ENCODE data around the gene INIP.

INIP gene, protein sequence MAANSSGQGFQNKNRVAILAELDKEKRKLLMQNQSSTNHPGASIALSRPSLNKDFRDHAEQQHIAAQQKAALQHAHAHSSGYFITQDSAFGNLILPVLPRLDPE

DNA sequence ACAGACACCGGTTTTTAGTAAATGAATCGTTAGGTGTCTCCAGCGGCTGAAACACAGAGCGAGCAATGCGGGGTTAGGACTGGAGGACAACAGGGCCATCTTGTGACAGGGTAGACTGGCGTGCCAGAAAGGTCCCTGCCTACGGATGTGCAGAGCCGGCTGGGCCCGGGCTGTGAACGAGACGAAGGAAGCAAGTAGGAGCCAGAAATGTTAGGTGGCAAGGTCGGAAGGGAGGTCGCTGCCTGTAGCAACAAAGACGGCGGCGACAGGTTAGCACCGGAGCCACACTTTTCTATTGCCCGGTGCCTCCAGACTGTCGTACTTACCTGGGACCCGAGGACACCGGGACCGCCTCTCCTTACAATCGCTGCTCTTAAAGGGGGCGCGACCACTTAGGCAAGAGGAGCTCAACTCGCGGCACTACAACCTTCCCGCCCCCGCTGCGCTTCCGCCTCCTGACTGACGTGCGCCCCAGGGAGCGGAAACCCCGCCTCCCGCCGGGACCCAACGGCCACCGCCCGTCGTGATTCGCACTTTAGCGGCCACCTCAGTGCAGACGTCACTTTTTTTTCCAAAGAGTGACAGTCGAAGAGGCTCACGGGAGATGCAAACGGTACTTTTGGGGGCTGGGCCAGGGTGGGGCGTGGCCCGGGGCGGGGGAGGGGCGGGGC lies at the start of gene INIP:
TSS of gene INIP (minus strand) at position 457 of the 671 bp plus-strand sequence. CDS start 1,632 bp downstream, outside the sequence.
- peak; percentile 89 for DNase-seq

DNA sequence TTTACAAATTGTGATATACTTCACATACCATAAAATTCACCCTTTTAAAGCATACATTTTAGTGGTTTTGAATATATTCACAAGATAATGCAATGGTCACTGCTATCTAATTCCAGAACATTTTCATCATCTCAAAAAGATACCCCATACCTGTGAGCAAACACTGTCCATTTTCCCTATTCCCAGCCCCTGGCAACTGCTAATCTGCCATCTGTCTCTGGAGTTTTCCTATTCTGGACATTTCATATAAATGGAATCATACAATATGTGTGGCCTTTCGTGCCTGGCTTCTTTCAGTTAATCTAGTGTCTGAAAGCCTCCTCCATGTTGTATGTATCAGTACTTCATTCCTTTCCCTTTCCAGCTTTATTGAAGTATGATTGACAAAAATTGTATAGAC lies 47.4 kb upstream of the INIP start:
- DNase-seq = no peak

GRCh38 chr9:112764837-112765236 lies 46.9 kb upstream of the INIP start:
- DNase-seq = no peak

GRCh38 chr9:112764344-112764743 lies 46.4 kb upstream of the INIP start:
- no peak for DNase-seq

DNA sequence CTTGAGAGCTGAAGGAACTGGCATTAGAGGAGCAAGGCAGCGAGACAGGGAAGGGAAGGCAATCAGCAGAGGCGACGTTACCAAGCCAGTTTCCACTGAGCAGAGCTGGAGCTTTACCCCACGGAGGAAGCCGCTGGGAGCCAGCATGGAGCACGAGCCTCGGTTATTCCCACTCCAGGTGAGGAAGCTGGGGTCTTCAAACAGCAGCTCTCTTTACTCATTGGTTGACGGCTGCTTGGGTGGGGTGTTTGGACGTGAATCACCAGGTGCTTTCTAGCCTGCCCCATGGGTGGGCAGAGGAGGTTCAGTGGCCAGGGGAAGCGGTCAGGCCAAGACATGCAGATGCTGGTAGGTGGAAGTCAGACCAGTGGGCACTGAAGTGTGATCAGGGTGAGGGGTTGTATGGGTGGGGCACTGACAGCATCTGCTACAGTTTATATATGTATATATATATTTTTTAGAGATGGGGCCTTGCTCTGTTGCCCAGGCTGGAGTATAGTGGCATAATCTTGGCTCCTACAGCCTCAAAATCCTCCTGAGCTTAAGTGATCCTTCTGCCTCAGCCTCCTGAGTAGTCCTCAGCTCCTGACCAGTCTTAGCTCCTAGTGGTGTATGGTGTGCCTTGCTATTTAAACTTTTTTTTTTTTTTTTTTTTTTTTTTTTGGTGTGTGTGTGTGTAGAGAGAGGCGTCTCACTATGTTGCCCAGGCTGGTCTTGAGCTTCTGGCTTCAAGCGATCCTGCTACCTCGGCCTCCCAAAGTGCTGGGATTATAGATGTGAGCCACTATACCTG lies 45.0 kb upstream of the INIP start:
- DNase-seq = no peak

GRCh38 chr9:112761912-112762655 lies 44.2 kb upstream of the INIP start:
- no peak for DNase-seq

DNA sequence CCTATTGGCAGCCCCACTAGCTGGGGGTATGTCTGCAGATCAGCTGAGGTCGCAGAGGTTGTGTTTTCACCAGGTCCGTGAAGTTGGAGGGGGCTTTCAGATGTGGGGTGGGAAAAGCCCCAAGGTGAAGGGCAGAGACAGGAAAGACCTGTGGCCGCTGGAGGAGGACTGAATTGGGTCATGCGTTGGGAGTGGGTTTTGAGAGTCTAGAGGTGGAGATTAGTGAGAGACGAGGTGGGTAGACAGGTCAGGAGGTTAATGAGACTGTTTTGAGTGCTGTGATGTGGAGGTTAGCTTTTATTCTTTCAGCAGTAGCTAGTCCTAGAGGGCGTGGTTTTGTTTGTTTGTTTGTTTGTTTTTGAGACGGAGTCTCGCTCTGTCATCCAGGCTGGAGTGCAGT lies 42.9 kb upstream of the INIP start:
- DNase-seq = no peak

- DNase-seq = no peak
Measured at GRCh38 chr9:112757940-112758339, 40.0 kb upstream of the INIP start.

DNA sequence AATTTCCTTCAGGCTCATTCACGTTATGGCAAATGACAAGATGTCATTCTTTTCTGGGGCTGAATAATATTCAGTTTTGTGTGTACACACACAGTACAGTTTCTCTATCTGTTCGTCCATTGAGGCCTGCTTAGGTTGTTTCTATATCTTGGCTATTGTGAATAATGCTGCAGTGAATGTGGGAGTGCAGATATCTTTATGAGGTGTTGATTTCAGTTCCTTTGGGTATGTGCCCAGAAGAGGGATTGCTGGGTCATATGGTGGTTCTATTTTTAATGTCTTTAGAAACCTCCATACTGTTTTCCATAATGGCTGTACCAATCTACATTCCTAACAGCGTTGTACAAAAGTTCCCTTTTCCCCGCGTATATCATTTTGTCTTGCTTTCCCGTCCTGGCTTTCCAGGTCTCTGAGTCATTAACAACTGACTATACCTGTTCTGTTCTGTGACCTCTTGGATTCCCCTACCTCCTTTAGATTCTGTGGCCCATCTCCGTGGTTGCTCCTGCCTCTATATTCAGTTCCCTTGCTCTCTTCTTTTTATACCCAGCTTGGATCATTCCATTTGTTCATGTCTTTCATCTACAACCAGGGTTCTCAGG lies 39.5 kb upstream of the INIP start:
- DNase-seq = peak; percentile 19

GRCh38 chr9:112755675-112756074 lies 37.8 kb upstream of the INIP start:
- DNase-seq = no peak

DNA sequence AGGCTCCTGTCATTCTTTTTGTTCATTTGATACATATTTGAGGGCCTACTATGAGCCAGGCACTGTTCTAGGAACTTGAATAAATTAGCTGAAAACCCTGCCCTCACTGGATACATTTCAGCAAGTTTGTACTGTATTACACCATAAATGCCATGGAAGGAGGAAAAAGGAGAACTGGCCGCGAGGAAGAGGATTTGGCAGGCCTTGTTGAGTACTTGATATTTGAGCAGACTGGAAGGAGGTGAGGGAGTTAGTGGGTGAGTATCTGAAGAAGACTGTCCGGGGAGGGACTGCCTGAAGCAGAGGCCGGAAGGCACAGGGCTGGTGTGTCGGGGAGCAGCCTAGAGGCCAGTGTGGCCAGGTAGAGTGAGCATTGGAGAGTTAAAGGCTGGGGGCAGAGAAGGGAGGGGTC lies 37.1 kb upstream of the INIP start:
- DNase-seq = no peak

GRCh38 chr9:112754578-112754977 lies 36.7 kb upstream of the INIP start:
- DNase-seq = no peak

- no peak for DNase-seq
Measured at GRCh38 chr9:112753725-112754124, 35.8 kb upstream of the INIP start.

GRCh38 chr9:112752334-112753125 lies 34.6 kb upstream of the INIP start:
- no peak for DNase-seq

DNA sequence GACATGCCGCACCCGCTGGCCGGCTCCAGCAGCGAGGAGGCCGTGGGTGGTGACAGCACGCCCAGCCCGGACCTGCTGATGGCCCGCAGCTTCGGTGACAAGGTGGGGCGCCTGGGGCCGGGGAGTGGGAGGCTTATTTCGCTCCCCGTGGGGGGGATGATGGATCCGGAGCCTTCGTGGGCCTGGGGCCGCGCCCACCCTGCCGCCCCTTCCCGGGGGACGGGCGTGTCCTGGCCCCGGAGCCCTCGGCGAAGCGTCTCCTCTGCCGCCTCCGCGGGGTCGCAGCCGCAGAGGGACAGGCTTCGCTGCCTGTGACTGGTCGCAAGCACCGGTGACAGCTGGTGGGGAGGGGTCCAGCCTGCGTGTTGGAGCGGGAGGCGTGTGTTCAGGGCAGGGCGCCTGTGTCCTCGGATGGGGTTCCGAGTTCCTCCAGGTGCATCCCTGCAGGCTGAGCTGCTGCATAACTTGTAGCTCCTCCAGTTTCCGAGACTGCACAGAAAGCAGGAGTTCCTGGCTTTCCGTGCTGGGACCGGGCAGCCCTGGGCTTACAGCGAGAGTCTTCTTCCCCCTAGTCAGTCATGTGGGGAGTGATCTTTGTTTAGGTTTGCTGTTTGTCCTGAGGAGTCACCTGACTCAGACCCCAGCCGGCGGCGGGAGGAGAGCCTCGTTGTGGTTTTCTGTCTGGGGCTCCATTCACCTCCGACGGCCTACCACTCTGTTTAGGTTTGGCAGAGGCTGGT lies 33.3 kb upstream of the INIP start:
- peak; percentile 31 for DNase-seq

DNA sequence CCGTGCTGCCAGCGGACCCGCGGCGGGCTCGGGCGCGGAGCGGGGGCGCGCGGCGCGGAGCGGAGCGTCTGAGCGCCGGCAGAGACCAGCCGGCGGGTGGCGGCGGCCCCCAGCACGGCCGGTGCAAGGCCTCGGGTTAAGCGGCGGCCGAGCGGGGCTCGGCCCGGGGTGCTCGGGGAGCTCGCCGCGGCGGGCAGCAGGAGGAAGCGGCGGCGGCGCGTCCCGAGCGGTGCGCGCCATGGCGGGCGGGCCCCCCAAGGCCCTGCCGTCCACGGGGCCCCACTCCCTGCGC lies 32.8 kb upstream of the INIP start:
- DNase-seq = no peak

- DNase-seq = peak; percentile 45
Measured at GRCh38 chr9:112750016-112750763, 32.3 kb upstream of the INIP start, which contains the start of gene SNX30. TSS of gene SNX30 (plus strand) at chr9:112750760. CDS start at chr9:112751002, 242 bp downstream.

DNA sequence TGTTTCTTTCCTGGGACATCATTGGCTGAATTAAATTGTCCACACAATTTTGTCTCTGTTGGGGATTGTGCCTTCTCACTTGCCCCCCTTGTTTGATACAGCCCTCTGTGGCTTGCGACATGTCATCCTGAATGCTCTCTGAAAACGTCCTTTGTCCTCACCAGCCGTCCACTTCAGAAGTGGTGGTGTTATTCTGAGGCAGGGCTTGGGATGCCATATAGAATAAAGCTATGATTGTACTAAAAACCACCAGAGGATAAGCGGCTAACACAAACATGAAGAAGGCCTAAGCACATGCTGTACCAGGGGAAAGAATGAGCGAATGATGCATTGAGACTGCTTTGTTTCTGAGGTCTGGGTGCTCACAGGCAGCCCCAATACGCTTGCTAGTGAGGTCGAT lies 29.2 kb upstream of the INIP start:
- DNase-seq = no peak

GRCh38 chr9:112744177-112744576 lies 26.3 kb upstream of the INIP start:
- no peak for DNase-seq

DNA sequence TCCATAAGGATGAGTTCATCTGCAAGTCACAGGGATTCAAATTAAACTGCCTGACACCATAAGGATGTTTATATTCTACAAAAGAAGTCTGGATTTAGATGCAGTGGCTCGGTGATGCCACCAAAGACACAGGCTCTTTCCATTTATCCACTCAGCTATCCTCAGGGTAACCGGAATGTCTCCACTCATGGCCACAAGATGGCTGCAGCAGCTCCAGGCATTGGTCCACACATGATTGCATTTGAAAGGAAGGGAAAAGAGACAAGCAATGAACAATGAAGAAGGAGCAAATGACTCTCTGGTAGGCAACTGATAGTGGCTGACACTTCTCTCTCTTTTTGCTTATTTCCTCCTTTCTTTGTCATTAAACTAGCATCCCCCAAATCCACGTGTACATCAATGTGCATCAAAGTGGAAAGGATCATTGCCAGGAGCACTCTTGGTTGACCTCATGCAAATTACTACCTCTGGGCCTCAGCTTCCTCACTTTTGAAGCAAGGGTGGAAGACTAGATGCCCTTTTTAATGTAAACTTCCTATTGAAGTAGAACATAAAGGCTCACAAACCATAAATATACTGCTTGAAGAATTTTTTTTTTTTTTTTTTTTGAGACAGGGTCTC lies 25.4 kb upstream of the INIP start:
- no peak for DNase-seq

All from DMS 273 treated with DMSO at 0.1 percent for 48 hours (cell line).